Stimulated activated CD8-positive, alpha-beta memory T cell treated with anti-CD3 and anti-CD28 coated beads, Interleukin-7, amount 100 ng/mL, for 24 hours (primary cell): Measurements from ENCODE around the gene SLC17A9.

Source experiments
- DNase-seq: peaks from one replicate; pipeline ENCODE4 v3.0.0-alpha.2; 2020; ENCODE audit warnings: low read depth

The SLC17A9 gene

GRCh38 chr20:62968378-62969178 lies 16.1 kb downstream of the SLC17A9 start:
- DNase-seq: no peak

GRCh38 chr20:62969179-62969760 lies 16.8 kb downstream of the SLC17A9 start:
- no peak for DNase-seq

- DNase-seq: no peak
These were observed 17.4 kb downstream of the SLC17A9 start for GRCh38 chr20:62969939-62970306.

- DNase-seq: no peak
These were observed 18.1 kb downstream of the SLC17A9 start for GRCh38 chr20:62970307-62971210.

- DNase-seq: no peak
These were observed 18.9 kb downstream of the SLC17A9 start for GRCh38 chr20:62971211-62971949.

GRCh38 chr20:62971950-62972844 lies 19.7 kb downstream of the SLC17A9 start:
- DNase-seq: peak; percentile 78

GRCh38 chr20:62972845-62973745 lies 20.6 kb downstream of the SLC17A9 start:
- DNase-seq: no peak

- no peak for DNase-seq
These were observed 22.8 kb downstream of the SLC17A9 start for GRCh38 chr20:62975251-62975760.

GRCh38 chr20:62975812-62976508 lies 23.5 kb downstream of the SLC17A9 start:
- no peak for DNase-seq

- DNase-seq: no peak
These were observed 24.4 kb downstream of the SLC17A9 start for GRCh38 chr20:62976886-62977285.

GRCh38 chr20:62977613-62978560 lies 25.4 kb downstream of the SLC17A9 start:
- DNase-seq: peak; percentile 45

- no peak for DNase-seq
These were observed 26.0 kb downstream of the SLC17A9 start for GRCh38 chr20:62978561-62978943.

GRCh38 chr20:62979310-62979709 lies 26.8 kb downstream of the SLC17A9 start:
- DNase-seq: no peak

GRCh38 chr20:62979876-62980373 lies 27.4 kb downstream of the SLC17A9 start:
- DNase-seq: no peak

GRCh38 chr20:62980380-62980960 lies 28.0 kb downstream of the SLC17A9 start:
- DNase-seq: no peak

GRCh38 chr20:62980970-62981369 lies 28.5 kb downstream of the SLC17A9 start:
- peak; percentile 8 for DNase-seq
